Activated T-cell treated with anti-CD3 and anti-CD28 coated beads, Interleukin-2, amount 50 U/mL, for 4 hours (primary cell): ENCODE data around the gene MAP3K5. TPM values are rescaled to one million over a fixed set of nuclear protein-coding genes. Genes with fewer than 3 reads are reported as not detected.
"Not testable (repeated sequence)": the region's sequence is repeated elsewhere in the genome, so short reads cannot be mapped to it uniquely, and the experiment has no call there.

Source experiments
- ATAC-seq, 2 donors: fragments of 200-7000 bp; cut with Tn5 transposase; one replicate each; pipeline ENCODE4 v1.10.0; 2021
- DNase-seq: peaks from one replicate; pipeline ENCODE4 v3.0.0-alpha.2; 2020
- H3K27me3 Mint-ChIP-seq: one replicate; pipeline ENCODE4 v1.8.0; 2021; ENCODE audit warnings: low read depth, mixed read lengths
- H3K36me3 Mint-ChIP-seq: one replicate; pipeline ENCODE4 v1.8.0; 2022; ENCODE audit warnings: mixed read lengths; ENCODE audit not compliant: insufficient read depth
- H3K4me1 Mint-ChIP-seq: one replicate; pipeline ENCODE4 v1.8.0; 2021; ENCODE audit warnings: low read depth, mixed read lengths
- H3K4me3 Mint-ChIP-seq: one replicate; pipeline ENCODE4 v1.8.0; 2021; ENCODE audit warnings: mild to moderate bottlenecking, moderate library complexity, mixed read lengths
- H3K9me3 Mint-ChIP-seq: one replicate; pipeline ENCODE4 v1.8.0; 2021; ENCODE audit warnings: mixed read lengths
- total RNA-seq, 3 donors: library from RNA; stranded (reverse); gene quantifications; one replicate each; pipeline ENCODE4 v1.2.1, GENCODE V29; 2021

The MAP3K5 gene
- total RNA-seq, 3 donors from 2014 or later: 5.7 to 10.5 (median 7.9) TPM

DNA sequence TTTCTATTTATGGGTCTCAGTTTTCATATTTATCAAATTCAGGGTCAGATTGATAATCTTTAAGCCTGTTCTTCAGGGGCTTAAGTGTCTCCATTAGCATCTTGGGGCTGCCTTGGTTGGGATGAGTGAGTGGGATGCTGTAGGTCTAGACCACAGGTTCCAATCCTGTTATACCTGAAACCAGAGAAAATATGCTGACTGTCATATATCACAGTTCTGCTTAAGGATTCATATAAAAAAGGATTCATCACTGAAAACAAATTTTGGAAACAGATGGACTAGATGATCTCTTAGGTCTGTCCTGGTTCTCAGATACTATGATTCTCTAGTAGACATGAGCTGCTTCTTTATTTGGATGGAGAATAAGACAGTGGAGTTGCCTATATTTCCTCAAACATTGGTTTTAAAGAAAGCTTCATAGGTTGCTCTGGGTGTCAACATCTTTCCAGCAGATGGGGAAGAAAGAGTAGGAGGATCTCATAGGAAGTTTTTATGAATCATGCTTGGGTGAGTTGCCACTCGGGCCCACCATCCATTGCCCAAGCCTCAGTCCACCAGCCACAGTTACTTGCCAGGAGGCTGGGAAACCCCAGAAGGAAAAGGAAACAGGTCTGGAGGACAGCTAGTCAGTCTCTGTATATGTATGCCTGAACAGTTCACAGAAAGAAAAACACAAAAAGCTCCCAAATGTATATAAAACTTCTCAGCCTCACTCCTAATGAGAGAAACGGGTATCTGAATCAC, 199.2 kb downstream of the MAP3K5 start:
- DNase-seq (no peak), ATAC-seq (no peak)
- Mint-ChIP-seq H3K4me1 (peaks cover 27% of the 10 kb centered on the region), H3K27me3 (no peaks in the 10 kb centered on the region), H3K4me3 (no peak overlapping the region), H3K9me3 (no peaks in the 10 kb centered on the region), H3K36me3 (peaks cover 44% of the 10 kb centered on the region)

DNA sequence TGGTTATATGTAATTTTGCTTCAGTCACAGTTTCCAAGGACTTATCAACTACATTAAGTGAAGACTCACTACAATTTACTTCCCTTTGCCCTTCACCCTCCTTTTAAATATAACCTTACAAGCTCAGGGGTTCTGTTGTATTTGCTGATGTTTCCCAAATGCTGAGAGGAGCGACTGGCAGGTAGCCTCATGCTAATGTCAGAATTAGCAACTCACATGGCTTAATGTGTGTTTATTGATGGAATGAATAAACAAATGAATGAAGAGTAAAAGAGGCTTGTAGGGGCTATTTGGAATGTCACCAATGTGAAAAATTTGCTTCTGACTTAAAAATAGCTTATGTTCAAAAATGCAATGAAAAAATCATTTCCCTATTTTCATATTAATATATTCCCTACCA, 200.7 kb downstream of the MAP3K5 start:
- no peak for DNase-seq
- H3K4me3 Mint-ChIP-seq: no peak overlapping the region
- no peaks in the 10 kb centered on the region for H3K9me3 Mint-ChIP-seq
- peaks cover 41% of the 10 kb centered on the region for H3K36me3 Mint-ChIP-seq
- H3K4me1 Mint-ChIP-seq: peaks cover 27% of the 10 kb centered on the region
- H3K27me3 Mint-ChIP-seq: no peaks in the 10 kb centered on the region
- no peak for ATAC-seq

DNA sequence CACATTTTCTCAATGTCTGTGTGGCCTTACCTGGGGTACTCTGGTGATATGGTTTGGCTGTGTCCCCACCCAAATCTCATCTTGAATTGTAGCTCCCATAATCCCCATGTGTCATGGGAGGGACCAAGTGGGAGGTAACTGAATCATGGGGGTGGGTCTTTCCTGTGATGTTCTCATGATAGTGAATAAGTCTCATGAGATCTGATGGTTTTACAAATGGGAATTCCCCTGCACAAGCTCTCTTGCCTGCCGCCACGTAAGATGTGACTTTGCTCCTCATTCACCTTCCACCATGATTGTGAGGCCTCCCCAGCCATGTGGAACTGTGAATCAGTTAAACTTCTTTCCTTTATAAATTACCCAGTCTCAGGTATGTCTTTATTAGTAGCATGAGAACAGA, 201.4 kb downstream of the MAP3K5 start:
- not testable (repeated sequence) for ATAC-seq, H3K27me3 Mint-ChIP-seq, H3K9me3 Mint-ChIP-seq, H3K4me3 Mint-ChIP-seq, DNase-seq
- Mint-ChIP-seq H3K36me3 (peaks cover 37% of the 10 kb centered on the region), H3K4me1 (peaks cover 21% of the 10 kb centered on the region)

DNA sequence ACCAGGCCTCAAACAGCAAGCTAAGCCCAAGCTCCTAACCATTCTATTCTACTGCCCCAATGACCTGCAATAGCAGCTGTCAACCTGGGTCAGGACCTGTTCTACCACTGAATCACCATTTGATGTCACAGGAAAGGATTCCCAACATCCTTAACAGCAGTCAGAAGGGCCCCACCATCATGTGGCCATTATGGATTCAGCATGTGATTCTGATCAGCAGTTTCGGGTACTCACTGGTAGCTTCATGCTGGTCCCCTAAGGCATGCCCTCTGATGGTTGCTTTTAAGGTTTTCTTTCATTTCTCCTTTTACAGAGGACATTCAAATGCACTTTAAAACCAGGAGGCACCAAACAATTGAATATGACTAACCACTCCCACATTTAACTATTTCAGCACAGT, 204.8 kb downstream of the MAP3K5 start:
- peaks cover 48% of the 10 kb centered on the region for H3K36me3 Mint-ChIP-seq
- no peaks in the 10 kb centered on the region for H3K4me1 Mint-ChIP-seq
- H3K27me3 Mint-ChIP-seq: no peaks in the 10 kb centered on the region
- no peaks in the 10 kb centered on the region for H3K9me3 Mint-ChIP-seq
- H3K4me3 Mint-ChIP-seq: no peak overlapping the region
- DNase-seq: no peak
- no peak for ATAC-seq

DNA sequence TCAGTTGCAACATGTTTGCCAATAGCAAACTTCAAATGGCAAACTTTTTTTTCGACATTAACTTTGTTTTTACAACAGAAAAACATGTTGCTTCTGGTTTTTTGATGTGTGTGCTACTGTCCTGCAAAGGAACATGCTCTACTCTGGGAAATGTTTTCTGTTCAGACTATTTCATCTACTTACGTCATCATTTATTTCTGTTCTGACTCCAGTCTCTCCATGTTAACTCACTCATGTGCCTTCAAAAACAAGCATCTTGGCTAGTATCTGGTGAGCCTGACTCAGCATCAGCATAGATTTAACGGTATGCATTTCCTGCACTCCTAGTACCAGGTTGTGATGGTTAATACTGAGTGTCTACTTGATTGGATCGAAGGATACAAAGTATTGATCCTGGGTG, 206.0 kb downstream of the MAP3K5 start:
- H3K4me3 Mint-ChIP-seq: no peak overlapping the region
- no peaks in the 10 kb centered on the region for H3K9me3 Mint-ChIP-seq
- ATAC-seq: no peak
- H3K4me1 Mint-ChIP-seq: no peaks in the 10 kb centered on the region
- H3K36me3 Mint-ChIP-seq: peaks cover 42% of the 10 kb centered on the region
- no peak for DNase-seq
- no peaks in the 10 kb centered on the region for H3K27me3 Mint-ChIP-seq

DNA sequence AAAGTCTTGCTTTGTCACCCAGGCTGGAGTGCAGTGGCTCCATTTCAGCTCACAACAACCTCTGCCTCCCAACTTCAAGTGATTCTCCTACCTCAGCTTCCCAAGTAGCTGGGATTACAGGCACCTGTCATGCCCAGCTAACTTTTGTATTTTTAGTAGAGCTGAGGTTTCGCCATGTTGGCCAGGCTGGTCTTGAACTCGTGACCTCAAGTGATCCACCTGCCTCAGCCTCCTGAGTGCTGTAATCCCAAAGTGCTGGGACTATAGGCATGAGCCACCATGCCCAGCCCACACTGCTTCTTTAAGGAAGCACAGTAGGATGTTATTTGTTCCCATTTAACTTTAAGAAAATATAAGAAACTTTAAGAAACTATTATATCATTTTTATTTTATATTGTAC, 206.8 kb downstream of the MAP3K5 start:
- not testable (repeated sequence) for H3K4me1 Mint-ChIP-seq, H3K9me3 Mint-ChIP-seq, DNase-seq, H3K27me3 Mint-ChIP-seq, H3K4me3 Mint-ChIP-seq, ATAC-seq
- peaks cover 40% of the 10 kb centered on the region for H3K36me3 Mint-ChIP-seq

DNA sequence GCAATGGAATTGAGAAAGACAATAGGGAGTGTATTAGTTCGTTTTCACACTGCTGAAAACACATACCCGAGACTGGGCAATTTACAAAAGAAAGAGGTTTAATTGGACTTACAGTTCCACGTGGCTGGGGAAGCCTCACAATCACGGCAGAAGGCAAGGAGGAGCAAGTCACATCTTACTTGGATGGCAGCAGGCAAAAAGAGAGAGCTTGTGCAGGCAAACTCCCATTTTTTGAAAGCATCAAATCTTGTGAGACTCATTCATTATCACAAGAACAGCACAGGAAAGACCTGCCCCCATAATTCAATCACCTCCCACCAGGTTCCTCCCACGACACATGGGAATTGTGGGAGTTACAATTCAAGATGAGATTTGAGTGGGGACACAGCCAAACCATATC, 208.0 kb downstream of the MAP3K5 start:
- not testable (repeated sequence) for H3K27me3 Mint-ChIP-seq, H3K4me3 Mint-ChIP-seq, H3K9me3 Mint-ChIP-seq, ATAC-seq, DNase-seq, H3K4me1 Mint-ChIP-seq
- peaks cover 43% of the 10 kb centered on the region for H3K36me3 Mint-ChIP-seq

DNA sequence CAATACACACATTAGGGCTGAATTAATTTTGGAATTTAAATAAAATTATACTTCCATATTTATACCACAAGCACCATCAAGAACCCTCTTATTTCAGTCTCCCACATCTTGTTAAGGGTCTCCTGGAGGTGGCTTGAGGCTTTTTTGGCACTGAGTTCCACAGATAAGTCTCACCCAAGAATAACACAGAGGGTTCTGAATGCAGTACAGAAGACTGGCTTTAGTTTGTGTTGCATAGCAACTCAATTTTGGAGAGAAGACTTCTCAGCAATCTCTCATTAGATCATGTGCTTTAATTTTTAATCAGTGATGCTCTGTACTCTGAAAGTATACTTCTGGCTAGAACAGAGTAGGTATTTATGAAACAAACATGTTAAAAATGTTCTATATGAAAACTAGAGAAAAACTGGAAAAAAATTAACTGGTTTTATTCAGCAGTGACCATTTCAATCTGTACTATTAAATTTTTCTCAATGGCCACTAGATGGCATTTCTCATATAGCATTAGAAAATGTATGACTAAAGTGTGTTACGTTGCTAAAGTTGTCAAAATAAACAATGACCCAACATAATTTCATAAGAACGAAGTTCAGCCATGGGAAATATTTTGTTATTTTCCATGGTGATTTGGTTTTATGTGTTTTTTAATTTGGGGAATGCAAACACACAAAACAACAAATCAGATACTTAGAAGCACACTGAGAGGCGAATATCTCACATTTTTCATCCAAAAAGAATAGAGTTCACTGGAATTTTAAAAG, 209.4 kb downstream of the MAP3K5 start:
- Mint-ChIP-seq H3K36me3 (peaks cover 43% of the 10 kb centered on the region), H3K9me3 (no peaks in the 10 kb centered on the region), H3K4me1 (no peaks in the 10 kb centered on the region), H3K4me3 (no peak overlapping the region), H3K27me3 (no peaks in the 10 kb centered on the region)
- ATAC-seq (no peak), DNase-seq (no peak)

DNA sequence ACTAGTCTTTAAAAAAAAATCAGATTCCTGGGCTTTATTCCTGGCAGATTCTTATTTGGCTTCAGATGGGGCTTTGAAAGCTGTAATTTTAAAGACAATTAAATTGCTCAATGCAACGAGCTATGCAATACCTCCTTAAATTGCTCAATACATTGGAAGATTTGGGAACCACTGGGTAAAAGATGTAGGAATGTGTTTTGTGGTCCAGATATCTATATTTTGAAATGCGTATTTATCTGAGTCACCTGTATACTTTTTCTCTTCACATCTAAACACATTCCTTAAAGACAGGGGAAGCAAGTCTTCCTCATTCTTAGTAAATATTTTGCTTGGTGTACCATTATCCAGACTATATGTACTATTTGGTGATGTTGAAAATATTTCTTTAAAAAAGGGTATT, 212.5 kb downstream of the MAP3K5 start:
- H3K9me3 Mint-ChIP-seq: no peaks in the 10 kb centered on the region
- H3K36me3 Mint-ChIP-seq: peaks cover 48% of the 10 kb centered on the region
- H3K4me3 Mint-ChIP-seq: no peak overlapping the region
- H3K27me3 Mint-ChIP-seq: no peaks in the 10 kb centered on the region
- no peaks in the 10 kb centered on the region for H3K4me1 Mint-ChIP-seq
- ATAC-seq (no peak), DNase-seq (no peak)

DNA sequence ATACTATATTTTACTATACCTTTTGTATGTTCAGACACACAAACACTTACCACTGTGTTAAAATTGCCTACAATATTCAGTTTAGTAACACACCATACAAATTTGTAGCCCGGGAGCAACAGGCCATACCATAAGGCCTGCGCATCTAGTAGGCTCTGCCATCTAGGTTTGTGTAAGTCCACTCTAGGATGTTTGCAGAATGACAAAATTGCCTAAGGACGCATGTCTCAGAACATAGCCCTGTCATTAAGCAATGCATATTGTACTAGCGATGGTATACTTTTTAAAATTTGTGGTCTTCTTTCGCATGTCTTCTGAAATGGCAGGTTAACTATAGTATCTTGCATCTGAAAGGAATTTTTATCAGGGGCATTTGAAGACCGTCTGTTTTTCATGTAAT, 215.5 kb downstream of the MAP3K5 start:
- Mint-ChIP-seq H3K4me1 (no peaks in the 10 kb centered on the region), H3K27me3 (no peaks in the 10 kb centered on the region), H3K4me3 (no peak overlapping the region), H3K36me3 (peaks cover 46% of the 10 kb centered on the region), H3K9me3 (peaks cover 1% of the 10 kb centered on the region)
- ATAC-seq (no peak), DNase-seq (no peak)

DNA sequence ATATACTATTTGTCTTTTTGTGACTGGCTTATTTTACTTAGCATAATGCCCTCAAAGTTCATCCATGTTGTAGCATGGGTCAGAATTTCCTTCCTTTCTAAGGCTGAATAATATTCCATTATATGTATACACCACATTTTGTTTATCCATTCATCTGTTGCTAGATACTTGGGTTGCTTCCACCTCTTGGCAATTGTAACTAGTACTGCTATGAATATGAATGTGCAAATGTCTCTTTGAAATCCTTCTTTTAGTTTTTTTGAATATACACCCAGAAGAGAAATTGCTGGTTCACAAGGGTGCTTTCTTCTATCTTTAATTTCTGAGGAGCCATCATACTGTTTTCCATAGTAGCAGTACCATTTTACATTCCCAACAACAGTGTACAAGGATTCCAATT, 220.8 kb downstream of the MAP3K5 start:
- no peaks in the 10 kb centered on the region for H3K27me3 Mint-ChIP-seq
- ATAC-seq (no peak), DNase-seq (no peak)
- H3K4me1 Mint-ChIP-seq: no peaks in the 10 kb centered on the region
- H3K4me3 Mint-ChIP-seq: no peak overlapping the region
- peaks cover 5% of the 10 kb centered on the region for H3K9me3 Mint-ChIP-seq
- peaks cover 35% of the 10 kb centered on the region for H3K36me3 Mint-ChIP-seq

DNA sequence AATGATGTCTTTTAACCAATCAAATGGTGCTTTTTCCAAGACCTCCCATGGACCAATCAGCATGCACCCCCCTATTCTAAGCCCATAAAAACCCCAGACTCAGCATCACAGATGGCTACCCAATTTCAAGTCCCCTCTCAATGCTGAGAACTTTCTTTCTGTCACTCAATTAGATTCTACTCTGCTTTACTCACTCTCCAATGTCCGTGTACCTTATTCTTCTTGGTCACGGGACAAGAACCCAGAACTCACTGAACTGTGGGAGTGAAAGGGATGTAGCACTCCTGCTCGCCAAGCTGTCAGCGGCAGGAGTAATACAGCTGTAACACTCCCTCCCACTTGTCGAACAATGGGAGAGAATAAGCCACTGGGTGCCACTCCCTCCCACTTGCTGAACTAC, 221.2 kb downstream of the MAP3K5 start:
- peaks cover under 1% of the 10 kb centered on the region for H3K4me1 Mint-ChIP-seq
- H3K4me3 Mint-ChIP-seq: no peak overlapping the region
- no peak for ATAC-seq
- no peak for DNase-seq
- no peaks in the 10 kb centered on the region for H3K27me3 Mint-ChIP-seq
- peaks cover 37% of the 10 kb centered on the region for H3K36me3 Mint-ChIP-seq
- peaks cover 5% of the 10 kb centered on the region for H3K9me3 Mint-ChIP-seq

DNA sequence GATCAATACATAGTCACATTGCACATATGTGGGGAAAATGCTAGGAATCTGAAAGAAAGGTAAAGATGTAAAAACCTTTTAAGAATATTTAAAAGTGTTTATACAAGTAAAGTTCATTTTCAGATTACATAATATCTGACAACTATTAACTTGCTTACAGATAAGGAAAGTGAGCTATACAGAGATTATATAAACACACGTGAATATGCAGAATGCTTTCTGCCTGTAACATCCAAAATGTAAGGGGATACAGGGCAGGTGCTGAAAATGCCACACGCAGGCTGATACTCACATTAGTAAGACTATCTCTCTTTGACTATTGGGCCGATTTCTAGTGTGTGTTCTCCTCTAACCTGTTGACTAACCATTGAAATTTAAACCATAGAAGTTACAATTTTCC, 224.1 kb downstream of the MAP3K5 start:
- DNase-seq: no peak
- Mint-ChIP-seq H3K36me3 (peaks cover 32% of the 10 kb centered on the region), H3K4me3 (no peak overlapping the region), H3K9me3 (peaks cover 5% of the 10 kb centered on the region), H3K27me3 (no peaks in the 10 kb centered on the region), H3K4me1 (peaks cover 9% of the 10 kb centered on the region)
- no peak for ATAC-seq

DNA sequence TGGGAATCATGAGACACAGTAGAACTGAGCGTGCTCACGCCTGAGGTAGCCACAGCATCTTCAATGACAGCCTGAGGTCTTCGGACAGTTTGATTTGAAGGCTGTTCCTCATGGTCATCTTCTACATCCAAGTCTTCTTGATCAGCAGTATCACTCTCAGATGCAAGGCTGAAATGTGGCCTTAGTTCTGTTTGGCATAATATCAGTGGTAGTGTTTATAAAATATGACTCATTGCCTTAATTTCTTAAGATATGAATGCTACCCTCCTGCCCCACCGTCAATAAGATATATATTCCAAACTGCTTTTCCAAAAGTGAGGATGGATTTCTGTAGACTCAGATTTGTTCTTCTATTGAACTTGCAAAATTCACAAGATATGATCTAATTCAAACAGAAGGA, 224.6 kb downstream of the MAP3K5 start:
- ATAC-seq: no peak
- H3K36me3 Mint-ChIP-seq: peaks cover 27% of the 10 kb centered on the region
- H3K27me3 Mint-ChIP-seq: no peaks in the 10 kb centered on the region
- H3K9me3 Mint-ChIP-seq: peaks cover 5% of the 10 kb centered on the region
- peaks cover 9% of the 10 kb centered on the region for H3K4me1 Mint-ChIP-seq
- DNase-seq: no peak
- H3K4me3 Mint-ChIP-seq: no peak overlapping the region

DNA sequence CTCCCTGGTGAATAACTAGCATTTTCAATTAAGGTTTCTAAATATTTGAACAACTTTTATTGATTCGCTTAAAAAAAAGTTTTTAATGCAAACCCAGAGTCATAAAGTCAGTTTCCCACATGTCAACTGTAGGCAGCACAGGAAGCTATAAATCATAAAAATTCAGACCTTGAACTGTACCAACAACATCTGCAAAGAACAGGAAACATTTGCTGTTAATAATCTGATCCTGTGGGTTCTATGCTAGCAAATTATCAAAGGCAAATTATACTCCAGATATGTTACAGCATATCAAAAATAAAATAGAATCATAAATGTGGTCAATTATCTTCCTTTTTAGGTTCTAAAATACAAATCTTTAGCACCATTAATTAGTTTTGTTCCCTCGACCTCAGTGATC, 225.4 kb downstream of the MAP3K5 start:
- H3K36me3 Mint-ChIP-seq: peaks cover 26% of the 10 kb centered on the region
- H3K4me1 Mint-ChIP-seq: peaks cover 9% of the 10 kb centered on the region
- H3K27me3 Mint-ChIP-seq: no peaks in the 10 kb centered on the region

More for the DNA sequence above, 225.4 kb downstream of the MAP3K5 start:
- no peak overlapping the region for H3K4me3 Mint-ChIP-seq
- ATAC-seq (no peak), DNase-seq (no peak)
- peaks cover 4% of the 10 kb centered on the region for H3K9me3 Mint-ChIP-seq
